GM21360 (cell line): ENCODE measurements around the gene CYP27A1.

Source experiments
- ATAC-seq: cut with Tn5 transposase; IDR thresholded peaks from one replicate; pipeline ENCODE4 v1.9.1; 2021; ENCODE audit warnings: mild to moderate bottlenecking, moderate library complexity; ENCODE audit not compliant: unreplicated experiment

CYP27A1 gene

DNA sequence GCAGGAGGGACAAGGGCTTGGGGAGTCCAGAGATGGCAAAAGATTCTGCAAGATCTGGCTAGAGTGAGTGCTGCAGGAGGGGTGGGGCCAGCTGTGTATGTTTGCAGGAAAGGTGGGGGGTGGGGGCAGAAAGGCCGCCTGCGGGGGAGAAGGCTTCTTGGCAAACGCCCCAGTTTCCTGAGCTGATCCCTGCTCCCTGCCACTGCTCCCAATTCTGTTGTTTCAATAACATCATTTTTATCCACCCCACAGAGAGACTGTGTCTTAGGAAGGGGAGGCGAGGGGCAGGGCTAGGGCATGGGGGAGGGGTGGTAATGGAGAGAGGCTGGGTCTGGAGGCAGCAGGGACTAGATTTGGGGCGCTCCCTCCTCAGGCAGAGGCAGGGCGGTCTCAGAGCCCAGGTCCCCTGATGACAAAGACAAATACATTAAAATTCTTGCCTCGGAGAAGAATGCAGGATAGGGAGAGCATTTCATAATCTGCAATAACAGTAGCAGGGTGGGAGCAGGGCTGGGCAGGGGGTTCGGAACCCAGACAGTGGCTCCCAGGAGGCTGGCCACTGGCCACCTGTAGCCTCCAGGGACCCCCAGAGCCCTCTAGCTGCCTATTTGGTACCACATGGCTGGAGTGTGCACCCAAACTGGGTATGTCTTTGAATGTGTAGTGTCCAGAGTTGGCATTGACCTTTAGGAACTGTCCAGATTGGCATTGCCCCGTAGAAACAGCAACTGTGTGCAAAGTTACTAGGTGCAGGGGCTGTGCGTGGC, 75.6 kb downstream of the CYP27A1 start:
- no peak for ATAC-seq

DNA sequence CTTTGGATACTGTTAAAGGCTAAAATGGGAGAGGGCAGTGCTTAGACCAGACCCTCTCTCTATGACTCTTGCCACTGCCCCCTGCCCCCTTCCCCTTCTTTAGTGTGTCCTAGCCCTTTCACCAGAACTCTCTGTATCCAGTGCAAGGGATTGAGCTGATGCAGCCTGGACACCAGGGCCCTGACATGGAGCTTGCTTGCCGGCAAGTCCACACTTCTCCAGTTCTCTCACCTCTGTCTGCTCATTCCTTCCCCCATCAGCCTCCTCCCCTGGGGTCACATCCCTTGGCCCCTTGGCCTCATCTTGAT, 76.1 kb downstream of the CYP27A1 start:
- ATAC-seq = no peak

DNA sequence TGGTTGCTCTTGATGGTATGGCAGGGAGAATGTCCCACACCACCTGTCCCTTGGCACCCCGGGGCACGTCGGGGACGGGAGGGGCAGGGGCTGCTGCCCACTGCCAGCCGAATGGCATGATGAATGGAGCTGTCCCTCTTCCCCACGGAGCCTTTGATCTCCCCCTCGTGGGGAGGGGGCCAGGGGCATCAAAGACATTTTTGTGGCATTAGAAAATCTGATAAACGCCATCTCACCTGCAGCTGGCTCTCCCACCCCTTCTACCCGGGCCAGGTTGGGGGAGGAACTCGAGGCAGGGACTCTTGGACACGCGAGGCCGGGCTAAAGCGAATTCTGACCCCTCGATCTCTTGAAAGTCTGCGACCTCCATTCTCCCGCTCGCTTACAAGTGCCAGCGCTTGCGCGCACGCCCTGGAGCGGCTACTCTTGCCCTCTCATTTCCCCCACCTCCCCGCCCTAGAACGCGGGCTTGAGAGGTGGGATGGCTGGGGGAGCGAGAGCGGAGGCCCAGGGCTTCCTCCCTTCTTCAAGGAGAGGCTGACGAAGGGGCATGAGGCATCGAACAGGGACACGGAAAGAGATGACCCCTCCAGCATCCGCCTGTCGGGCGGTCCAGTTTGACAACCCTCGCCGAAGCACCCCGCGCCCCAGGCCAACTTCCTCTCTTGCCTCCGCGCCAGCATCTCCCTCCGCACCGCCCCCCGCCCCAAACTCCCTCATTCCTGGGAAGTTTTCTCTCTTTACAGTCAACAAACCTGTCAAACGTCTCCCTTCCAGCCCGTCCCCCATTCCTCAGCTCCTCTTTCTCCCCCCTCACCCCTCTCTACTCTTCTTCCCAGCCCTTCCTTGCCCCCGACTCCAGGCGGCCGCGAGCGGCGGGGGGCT, 77.0 kb downstream of the CYP27A1 start:
- ATAC-seq = no peak

DNA sequence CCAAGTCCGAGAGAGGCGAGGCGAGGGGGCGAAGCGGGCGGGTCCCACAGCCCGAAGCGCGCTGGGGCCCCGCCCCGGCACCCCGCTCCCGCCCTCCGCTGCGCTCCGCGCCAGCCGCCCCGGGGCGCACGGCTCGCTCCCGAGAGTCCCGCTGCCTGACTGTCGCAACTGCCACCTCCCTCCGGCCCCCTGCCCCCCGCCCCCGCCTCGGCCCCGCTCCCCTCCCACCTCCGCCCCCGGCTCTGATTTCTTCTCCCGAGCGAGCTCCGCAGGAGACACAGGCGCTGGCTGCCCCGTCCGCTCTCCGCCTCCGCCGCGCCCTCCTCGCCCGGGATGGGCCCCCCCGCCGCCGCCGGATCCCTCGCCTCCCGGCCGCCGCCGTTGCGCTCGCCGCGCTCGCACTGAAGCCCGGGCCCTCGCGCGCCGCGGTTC, 77.6 kb downstream of the CYP27A1 start, which contains the start of gene WNT6:
Gene WNT6 (plus strand): TSS at position 250 of the 432 bp plus-strand sequence. CDS start 233 bp downstream, outside the sequence.
- no peak for ATAC-seq

DNA sequence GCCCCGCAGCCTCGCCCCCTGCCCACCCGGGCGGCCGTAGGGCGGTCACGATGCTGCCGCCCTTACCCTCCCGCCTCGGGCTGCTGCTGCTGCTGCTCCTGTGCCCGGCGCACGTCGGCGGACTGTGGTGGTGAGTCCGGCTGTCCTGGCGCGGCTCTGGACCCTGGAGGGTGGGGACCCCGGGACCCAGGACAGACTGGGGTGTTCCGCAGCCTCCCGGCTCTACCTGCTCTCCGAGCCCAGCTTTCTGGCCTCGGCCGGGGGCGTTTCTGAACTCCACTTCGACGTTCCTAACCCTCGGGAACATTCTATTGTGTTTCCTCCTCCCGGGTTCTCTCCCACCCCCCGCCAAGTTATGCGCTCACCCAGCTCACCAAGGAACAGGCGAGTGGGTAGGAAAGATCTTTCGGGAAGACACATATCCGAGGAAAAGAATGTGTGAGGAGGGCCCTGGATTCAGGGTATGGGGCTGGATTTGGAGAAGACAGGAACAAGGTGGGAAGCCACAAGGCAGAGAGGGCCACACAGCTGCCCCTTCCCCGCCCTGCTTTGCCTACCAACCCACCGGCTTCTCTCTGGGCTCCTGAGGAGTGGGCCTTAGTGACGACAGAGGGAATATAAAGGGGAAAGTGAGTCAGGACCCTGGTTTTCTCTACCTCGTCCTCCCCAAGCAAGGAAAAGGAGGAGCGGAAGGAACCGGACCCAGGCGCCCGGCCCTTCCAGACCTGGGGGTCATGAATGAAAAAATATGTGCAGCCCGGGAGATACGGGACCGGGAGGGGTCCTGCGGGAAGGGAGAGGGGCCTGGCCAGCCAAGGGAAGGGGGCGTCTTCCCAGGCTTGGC, 78.3 kb downstream of the CYP27A1 start:
- ATAC-seq = no peak

DNA sequence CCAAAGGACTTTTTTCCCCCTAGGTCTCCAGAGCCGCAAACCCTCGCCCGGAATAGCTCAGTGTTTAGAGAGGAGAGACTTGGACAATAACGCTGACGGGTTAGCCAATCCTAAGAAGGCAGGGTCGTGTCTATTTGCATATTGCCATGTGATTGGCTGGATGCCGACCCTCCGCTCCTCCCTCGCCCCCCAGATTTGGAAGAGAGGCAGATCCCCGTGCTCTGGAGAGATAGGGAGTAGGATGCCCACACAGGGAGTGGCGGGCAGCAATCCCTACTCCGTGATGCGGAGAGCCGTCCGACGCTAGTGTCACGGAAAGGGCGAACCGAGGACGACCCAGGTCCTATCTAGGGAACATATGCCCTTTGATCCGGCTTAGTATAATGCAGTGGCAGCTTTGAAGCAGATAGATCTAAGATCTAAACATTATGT, 79.0 kb downstream of the CYP27A1 start:
- ATAC-seq = no peak

DNA sequence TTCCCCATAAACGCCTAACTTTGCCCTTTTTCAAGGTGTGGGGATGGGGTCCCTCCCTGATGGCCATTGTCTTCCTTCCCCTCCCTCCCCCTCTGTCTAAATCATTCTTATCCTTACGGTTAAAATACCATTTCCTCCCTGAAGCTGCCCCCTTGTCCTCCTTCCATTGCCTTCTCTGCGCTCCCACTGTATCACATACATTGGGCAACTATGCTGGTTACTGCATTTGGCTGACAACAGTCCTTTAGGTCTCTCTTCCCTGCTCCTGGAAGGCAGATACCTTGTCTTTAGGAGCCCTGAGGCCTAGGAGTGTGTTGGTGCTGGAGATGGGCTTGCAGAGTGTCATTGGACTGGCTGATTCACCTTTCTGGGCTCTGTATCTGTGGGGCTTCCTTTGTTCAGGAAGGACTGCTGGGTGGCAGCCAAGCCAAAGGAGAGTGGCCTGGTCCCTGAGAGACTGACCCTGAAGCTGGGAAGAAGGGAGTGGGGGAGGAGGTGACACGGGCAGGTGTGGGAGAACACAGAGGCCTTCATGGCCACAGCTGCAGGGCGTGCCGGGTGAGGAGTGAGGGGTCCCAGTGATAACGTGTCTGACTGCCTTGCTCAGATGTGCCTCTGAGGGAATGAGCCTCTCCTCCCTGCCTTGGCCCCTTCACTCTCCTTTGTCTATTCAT, 79.8 kb downstream of the CYP27A1 start:
- no peak for ATAC-seq

DNA sequence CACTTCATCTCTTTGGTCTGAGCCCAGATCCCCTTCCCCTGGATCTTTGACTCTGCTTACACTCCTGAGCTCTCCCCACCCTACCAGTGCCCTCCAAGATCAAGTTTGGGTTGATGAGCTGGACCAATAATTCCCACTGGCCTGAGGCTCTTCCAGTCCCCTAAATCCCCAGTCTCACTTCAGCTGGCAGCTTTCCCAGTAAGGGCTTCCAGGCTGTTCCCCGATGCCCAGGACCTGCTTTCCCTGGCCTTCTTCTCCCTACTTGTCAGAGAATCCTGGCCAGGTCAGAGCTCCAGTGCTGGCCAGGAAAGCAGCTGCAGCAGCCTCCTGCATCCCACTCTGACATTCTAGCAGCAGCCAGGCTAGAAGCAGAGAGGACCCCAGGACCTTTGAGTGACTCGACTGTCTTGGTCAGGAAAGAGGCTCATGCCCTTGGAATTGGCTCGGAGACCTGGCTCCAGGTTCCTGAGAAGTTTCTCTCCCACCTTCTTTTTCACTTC, 81.1 kb downstream of the CYP27A1 start:
- ATAC-seq = no peak
